A549 (cell line): ENCODE results near the gene KLHL22. TPM values are rescaled to one million over a fixed set of nuclear protein-coding genes. Genes with fewer than 3 reads are reported as not detected.
"Not testable (repeated sequence)": the region's sequence is repeated elsewhere in the genome, so short reads cannot be mapped to it uniquely, and the experiment has no call there.

Experiments used
- ATAC-seq, 2 experiments: fragments of 200-7000 bp in 1 of 2; fragments of >200 bp in 1 of 2; cut with Nextera tagmentation in 1 of 2; cut with Tn5 transposase in 1 of 2; 3 replicates each; pipeline versions ENCODE4 v1.8.0 to v1.9.1; 2018 to 2020; ENCODE audit warnings: mild to moderate bottlenecking in 1 of 2, moderate library complexity in 1 of 2
- CTCF ChIA-PET: fragments of 300-600 bp; sonication (Branson Sonifier 250); formaldehyde crosslinking; extraction: SDS; loops from one replicate; lab custom pipeline; 2021; ENCODE audit warnings: antibody characterized with exemption, inconsistent platforms; lab: Yijun Ruan, JAX
- POLR2A ChIA-PET: fragments of 350-600 bp; formaldehyde crosslinking; extraction: SDS; loops from one replicate; lab custom pipeline; 2021; ENCODE audit warnings: antibody characterized with exemption, inconsistent platforms; lab: Yijun Ruan, JAX
- DNase-seq, 2 experiments: peaks; one replicate each; pipeline versions ENCODE4 v3.0.0 to v3.0.0-alpha.2; 2011 to 2016; ENCODE audit warnings: low read depth in 1 of 2, low spot score in 1 of 2
- FAIRE-seq: peaks from 2 replicates; lab custom pipeline; 2011; peaks lifted over from hg19 to GRCh38; lab: Jason Lieb, UNC
- H3K27ac ChIP-seq, 2 experiments: fragments of >200 bp; sonication (Bioruptor Twin); formaldehyde crosslinking; 3 replicates each; pipeline ENCODE4 v1.5.1; 2016 to 2017
- H3K4me1 ChIP-seq: fragments of >200 bp; sonication (Bioruptor Twin); formaldehyde crosslinking; 3 replicates; pipeline ENCODE4 v1.6.1; 2016
- H3K4me2 ChIP-seq: fragments of >200 bp; sonication (Bioruptor Twin); formaldehyde crosslinking; 3 replicates; pipeline ENCODE4 v1.6.1; 2016
- H3K4me3 ChIP-seq: fragments of >200 bp; sonication (Bioruptor Twin); formaldehyde crosslinking; 3 replicates; pipeline ENCODE4 v1.5.1; 2016
- H3K9me3 ChIP-seq: fragments of >200 bp; sonication (Bioruptor Twin); formaldehyde crosslinking; 3 replicates; pipeline ENCODE4 v1.6.1; 2016
- ATOH8 ChIP-seq: fragments of 250-450 bp; sonication (Bioruptor Pico); IDR thresholded peaks from 2 replicates; pipeline ENCODE4 v1.5.0; 2020; ENCODE audit warnings: low read depth, mild to moderate bottlenecking, moderate library complexity
- CBX2 ChIP-seq: fragments of 200-600 bp; sonication (generic); IDR thresholded peaks from 2 replicates; pipeline ENCODE4 v1.6.1; 2016; ENCODE audit warnings: low read depth, mild to moderate bottlenecking, borderline replicate concordance
- CTCF ChIP-seq: fragments of >200 bp; sonication (Bioruptor Twin); formaldehyde crosslinking; IDR thresholded peaks from 3 replicates; pipeline ENCODE4 v1.5.1; 2016
- EHF ChIP-seq: fragments of 250-450 bp; sonication (Bioruptor Pico); IDR thresholded peaks from 2 replicates; pipeline ENCODE4 v1.5.0; 2020; ENCODE audit warnings: mild to moderate bottlenecking
- FOSB ChIP-seq: fragments of 250-450 bp; sonication (Bioruptor Pico); IDR thresholded peaks from 2 replicates; pipeline ENCODE4 v1.5.0; 2020; ENCODE audit warnings: mild to moderate bottlenecking, moderate library complexity
- FOXS1 ChIP-seq: fragments of 250-450 bp; sonication (Bioruptor Pico); IDR thresholded peaks from 2 replicates; pipeline ENCODE4 v1.5.0; 2020; ENCODE audit warnings: mild to moderate bottlenecking, moderate library complexity
- GATA3 ChIP-seq: IDR thresholded peaks from 2 replicates; pipeline ENCODE4 v1.6.1; 2012; ENCODE audit warnings: borderline replicate concordance
- HES2 ChIP-seq: fragments of >200 bp; sonication (Bioruptor Twin); formaldehyde crosslinking; IDR thresholded peaks from 2 replicates; pipeline ENCODE4 v1.6.1; 2016
- HEYL ChIP-seq: fragments of 250-450 bp; sonication (Bioruptor Pico); IDR thresholded peaks from 2 replicates; pipeline ENCODE4 v1.8.0; 2021; ENCODE audit warnings: mild to moderate bottlenecking, moderate library complexity
- HOXB5 ChIP-seq: fragments of 250-450 bp; sonication (Bioruptor Pico); IDR thresholded peaks from 2 replicates; pipeline ENCODE4 v1.5.0; 2020; ENCODE audit warnings: mild to moderate bottlenecking, moderate library complexity
- MAX ChIP-seq: IDR thresholded peaks from 2 replicates; pipeline ENCODE4 v1.6.1; 2012
- MAZ ChIP-seq: fragments of 150-350 bp; IDR thresholded peaks from 2 replicates; pipeline ENCODE4 v1.6.1; 2014; ENCODE audit warnings: antibody characterized with exemption, low read depth, low read length, borderline replicate concordance
- MYC ChIP-seq: IDR thresholded peaks from 2 replicates; pipeline ENCODE4 v1.6.1; 2012; ENCODE audit warnings: mild to moderate bottlenecking, inconsistent platforms, low read length, improper control_type of control experiment, borderline replicate concordance
- NFE2L2 ChIP-seq: fragments of 150-350 bp; conservative IDR thresholded peaks from 2 replicates; pipeline ENCODE4 v1.6.1; 2014; ENCODE audit warnings: low read length
- NR3C1 ChIP-seq: fragments of >200 bp; sonication (Bioruptor Twin); formaldehyde crosslinking; IDR thresholded peaks from 3 replicates; pipeline ENCODE4 v1.6.1; 2017
- PBX3 ChIP-seq: IDR thresholded peaks from 2 replicates; pipeline ENCODE4 v1.6.1; 2012
- POLR2AphosphoS2 ChIP-seq: conservative IDR thresholded peaks from 2 replicates; pipeline ENCODE4 v1.6.1; 2012; ENCODE audit warnings: low read length, improper control_type of control experiment, inconsistent platforms
- RFX5 ChIP-seq: fragments of 450-650 bp; IDR thresholded peaks from 2 replicates; pipeline ENCODE4 v1.7.1; 2014; ENCODE audit warnings: antibody characterized with exemption, mild to moderate bottlenecking, moderate library complexity
- USF2 ChIP-seq: fragments of 450-650 bp; IDR thresholded peaks from 2 replicates; pipeline ENCODE4 v1.6.1; 2014; ENCODE audit warnings: antibody characterized with exemption
- ZSCAN20 ChIP-seq: fragments of 250-450 bp; sonication (Bioruptor Pico); IDR thresholded peaks from 2 replicates; pipeline ENCODE4 v1.8.0; 2022; ENCODE audit warnings: mild to moderate bottlenecking, moderate library complexity
- WGBS: methylation state at CpG from one replicate; pipeline ENCODE4 v1.1.6; 2017; ENCODE audit errors: missing lambda C conversion rate; 5-methylcytosine and 5-hydroxymethylcytosine counted together
- polyA plus RNA-seq, 4 experiments: library from polyadenylated mRNA; depleted of rRNA in 3 of 4; stranded (reverse); fragments of >200 nt; fragmentation: RNase III in 1 of 4; extraction: RNeasy Plus Mini Kit Qiagen cat#74134 plus additional on column Dnase treatment in 1 of 4; gene quantifications; 2 replicates in 3 of 4; 3 replicates in 1 of 4; pipeline ENCODE4 v1.2.3, GENCODE V29; 2011 to 2017

Gene KLHL22
- polyA plus RNA-seq, 2 of the 4 experiments (the other 2 are of a cell fraction) = 11.7 TPM

- no peak for TF ChIP-seq PBX3
- no peak for TF ChIP-seq MYC
- no peak for TF ChIP-seq ZSCAN20 (CRISPR knock-in tag)
- TF ChIP-seq MAX = peak; percentile 70
- TF ChIP-seq NR3C1 = no peak
- no peak for TF ChIP-seq ATOH8 (CRISPR knock-in tag)
- no peak for TF ChIP-seq CBX2
- TF ChIP-seq HEYL (CRISPR knock-in tag) = no peak
- TF ChIP-seq RFX5 = no peak
- no peak for TF ChIP-seq FOSB (CRISPR knock-in tag)
- TF ChIP-seq MAZ = no peak
- TF ChIP-seq EHF (CRISPR knock-in tag) = no peak
- no peak for TF ChIP-seq FOXS1
- TF ChIP-seq HOXB5 (CRISPR knock-in tag) = no peak
- TF ChIP-seq HES2 = no peak
Observed at GRCh38 chr22:20418211-20418788, 77.3 kb downstream of the KLHL22 start (continued).

- ATAC-seq, POLR2A ChIA-PET, DNase-seq, H3K27ac ChIP-seq, CTCF ChIA-PET, H3K4me2 ChIP-seq, FAIRE-seq, H3K4me3 ChIP-seq, H3K9me3 ChIP-seq, H3K4me1 ChIP-seq: not testable (repeated sequence)
- 31% methylated on average over 3 of the region's 3 CpGs for WGBS
Observed at GRCh38 chr22:20415699-20416098, 79.9 kb downstream of the KLHL22 start.

GRCh38 chr22:20415241-20415640, 80.4 kb downstream of the KLHL22 start:
- FAIRE-seq, ATAC-seq, CTCF ChIA-PET, H3K4me1 ChIP-seq, H3K4me3 ChIP-seq, POLR2A ChIA-PET, DNase-seq, H3K4me2 ChIP-seq, H3K27ac ChIP-seq, H3K9me3 ChIP-seq: not testable (repeated sequence)
- WGBS = 11% methylated on average over 3 of the region's 3 CpGs

GRCh38 chr22:20414450-20414849, 81.1 kb downstream of the KLHL22 start:
- no peak for ATAC-seq
- 13% methylated on average over 3 of the region's 3 CpGs for WGBS
- no peak for DNase-seq
- Histone ChIP-seq H3K4me3 (no peak overlapping the region), H3K9me3 (no peaks in the 10 kb centered on the region), H3K4me1 (no peaks in the 10 kb centered on the region), H3K4me2 (no peak overlapping the region), H3K27ac (no peak overlapping the region)
- FAIRE-seq = no peak
- TF ChIP-seq POLR2AphosphoS2 (no peak), MAX (no peak), NFE2L2 (no peak), GATA3 (no peak), CTCF (no peak), USF2 (no peak)
- ChIA-PET CTCF (no interaction called here), POLR2A (no interaction called here)
